ENCODE data around the gene TDRD1.

GRCh38 chr10:114239994-114240345 is 60.8 kb downstream of the TDRD1 start:
- TF ChIP-seq CTCF (IDR thresholded peaks at IDR 0.05) (no peak), POLR2A (IDR thresholded peaks at IDR 0.05) (no peak), POLR2AphosphoS5 (IDR thresholded peaks at IDR 0.05) (no peak), EP300 (IDR thresholded peaks at IDR 0.05) (no peak)

All from stomach (tissue), 4 donors.